Activated T-helper 1 cell treated with Interleukin-2 at 50 U/mL for 16 hours (primary cell): ENCODE data around the gene HAGHL.
"Not testable (repeated sequence)": the region's sequence is repeated elsewhere in the genome, so short reads cannot be mapped to it uniquely, and the experiment has no call there.

Experiments
- DNase-seq: peaks from one replicate; pipeline ENCODE4 v3.0.0-alpha.2; 2020; ENCODE audit warnings: low read depth

HAGHL gene

GRCh38 chr16:689175-689897 is 37.6 kb upstream of the HAGHL start:
- no peak for DNase-seq

GRCh38 chr16:691242-691641 is 35.7 kb upstream of the HAGHL start:
- DNase-seq: not testable (repeated sequence)

GRCh38 chr16:692356-693108 is 34.4 kb upstream of the HAGHL start:
- no peak for DNase-seq

- DNase-seq: no peak
Observed at GRCh38 chr16:693364-693763, 33.5 kb upstream of the HAGHL start.

- no peak for DNase-seq
Observed at GRCh38 chr16:693766-694165, 33.1 kb upstream of the HAGHL start.

GRCh38 chr16:694187-694862 is 32.6 kb upstream of the HAGHL start:
- DNase-seq: no peak

- DNase-seq: no peak
Observed at GRCh38 chr16:694863-695354, 32.0 kb upstream of the HAGHL start.

- peak; percentile 74 for DNase-seq
Observed at GRCh38 chr16:695355-696089, 31.4 kb upstream of the HAGHL start.

GRCh38 chr16:698911-699671 is 27.8 kb upstream of the HAGHL start:
- no peak for DNase-seq

- DNase-seq: no peak
Observed at GRCh38 chr16:700684-701584, 26.0 kb upstream of the HAGHL start.

GRCh38 chr16:702341-702740 is 24.6 kb upstream of the HAGHL start:
- no peak for DNase-seq

GRCh38 chr16:703406-703805 is 23.5 kb upstream of the HAGHL start:
- DNase-seq: no peak

GRCh38 chr16:704047-704446 is 22.9 kb upstream of the HAGHL start:
- DNase-seq: no peak

GRCh38 chr16:704552-705380 is 22.1 kb upstream of the HAGHL start:
- no peak for DNase-seq

GRCh38 chr16:705431-706188 is 21.3 kb upstream of the HAGHL start, which contains the start of gene FBXL16:
FBXL16 (minus strand) TSS chr16:705801; CDS start chr16:697405, 8,396 bp downstream.
- DNase-seq: no peak

- DNase-seq: no peak
Observed at GRCh38 chr16:706189-707061, 20.5 kb upstream of the HAGHL start.

GRCh38 chr16:707062-707538 is 19.8 kb upstream of the HAGHL start:
- DNase-seq: no peak
